Coronary artery (tissue), 2 donors: ENCODE results near the gene SKAP2.

ENCODE experiments used
- DNase-seq: peaks from one replicate; pipeline ENCODE4 v3.0.0-alpha.2; 2017; ENCODE audit warnings: low spot score
- H3K27ac ChIP-seq, 2 donors: fragments of 200-600 bp; sonication (generic); one replicate each; pipeline ENCODE4 v1.5.1; 2016 to 2019
- H3K4me3 ChIP-seq: fragments of 200-600 bp; sonication (generic); 2 replicates; pipeline ENCODE4 v1.5.1; 2016; ENCODE audit warnings: mild to moderate bottlenecking, moderate library complexity
- CTCF ChIP-seq: fragments of 200-600 bp; sonication (generic); IDR thresholded peaks from one replicate; pipeline ENCODE4 v1.5.1; 2019; ENCODE audit warnings: antibody characterized with exemption

SKAP2 gene

GRCh38 chr7:26863518-26864308 lies 677 bp downstream of the SKAP2 start:
- no peak for DNase-seq

GRCh38 chr7:26862834-26863233 lies 1.6 kb downstream of the SKAP2 start:
- DNase-seq: no peak
- Histone ChIP-seq H3K4me3 (no peak overlapping the region), H3K27ac (no peak overlapping the region)
- no peak for TF ChIP-seq CTCF

More at GRCh38 chr7:26863518-26864308, 677 bp downstream of the SKAP2 start:
- peak overlapping the region; percentile 60 to 86 for H3K27ac ChIP-seq
- no peak for TF ChIP-seq CTCF
- peak overlapping the region; percentile 80 for H3K4me3 ChIP-seq

GRCh38 chr7:26861050-26861449 lies 3.3 kb downstream of the SKAP2 start:
- no peak overlapping the region for H3K4me3 ChIP-seq
- TF ChIP-seq CTCF: no peak
- DNase-seq: no peak
- H3K27ac ChIP-seq: no peak overlapping the region

GRCh38 chr7:26860361-26860760 lies 4.0 kb downstream of the SKAP2 start:
- DNase-seq: no peak
- TF ChIP-seq CTCF: no peak

GRCh38 chr7:26859720-26860119 lies 4.7 kb downstream of the SKAP2 start:
- no peak for TF ChIP-seq CTCF
- DNase-seq: no peak
- Histone ChIP-seq H3K4me3 (no peak overlapping the region), H3K27ac (no peak overlapping the region)

More at GRCh38 chr7:26860361-26860760, 4.0 kb downstream of the SKAP2 start:
- Histone ChIP-seq H3K27ac (no peak overlapping the region), H3K4me3 (no peak overlapping the region)

- DNase-seq: no peak
- H3K4me3 ChIP-seq: no peak overlapping the region
- no peak for TF ChIP-seq CTCF
- no peak overlapping the region for H3K27ac ChIP-seq
These were observed 5.7 kb downstream of the SKAP2 start for GRCh38 chr7:26858735-26859134.

GRCh38 chr7:26858241-26858715 lies 6.1 kb downstream of the SKAP2 start:
- no peak for TF ChIP-seq CTCF
- DNase-seq: no peak
- Histone ChIP-seq H3K4me3 (peak overlapping the region; percentile 7), H3K27ac (no peak overlapping the region)
